SK-MEL-5 (cell line): Measurements from ENCODE around the gene MPHOSPH10. TPM values are rescaled to one million over a fixed set of nuclear protein-coding genes. Genes with fewer than 3 reads are reported as not detected.
A peak's percentile ranks its signal among the peaks of the same experiment; 100 is the strongest.
"Not testable (repeated sequence)": the region's sequence is repeated elsewhere in the genome, so short reads cannot be mapped to it uniquely, and the experiment has no call there.

Source experiments
- DNase-seq: peaks from one replicate; pipeline ENCODE4 v3.0.0-alpha.2; 2016; ENCODE audit warnings: low read depth, low spot score
- in situ Hi-C: cut with HindIII; loops from 2 replicates; pipeline ENCODE4 v1.10.0; 2016; ENCODE audit warnings: low sequenced_read_pairs, high pct_unique_total_duplicates, low pct_unique_long_range_greater_than_20kb
- total RNA-seq: library from RNA; depleted of rRNA; stranded (reverse); fragments of >200 nt; shearing (Covaris generic); gene quantifications from 2 replicates; pipeline ENCODE4 v1.2.3, GENCODE V29; 2014

The MPHOSPH10 gene
- total RNA-seq, 1 experiment from 2014 or later = 32.1 TPM

GRCh38 chr2:71117063-71117462 is 13.4 kb upstream of the MPHOSPH10 start:
- DNase-seq = no peak
- in situ Hi-C loops = no loop called here

- DNase-seq = no peak
- in situ Hi-C loops = no loop called here
Observed at GRCh38 chr2:71120195-71120594, 10.2 kb upstream of the MPHOSPH10 start.

- DNase-seq = no peak
- in situ Hi-C loops = no loop called here
Observed at GRCh38 chr2:71121479-71121878, 9.0 kb upstream of the MPHOSPH10 start.

GRCh38 chr2:71122387-71123298 is 7.8 kb upstream of the MPHOSPH10 start:
- no peak for DNase-seq
- in situ Hi-C loops = no loop called here

GRCh38 chr2:71125506-71126294 is 4.7 kb upstream of the MPHOSPH10 start:
- no peak for DNase-seq
- in situ Hi-C loops = no loop called here

- in situ Hi-C loops = no loop called here
- DNase-seq = no peak
Observed at GRCh38 chr2:71126957-71127356, 3.5 kb upstream of the MPHOSPH10 start.

GRCh38 chr2:71129114-71129901 is 1.1 kb upstream of the MPHOSPH10 start:
- DNase-seq = no peak
- in situ Hi-C loops = no loop called here

- peak; percentile 64 for DNase-seq
- in situ Hi-C loops = no loop called here
Observed at GRCh38 chr2:71129902-71130151, 607 bp upstream of the MPHOSPH10 start.

GRCh38 chr2:71130905-71131244 is 441 bp downstream of the MPHOSPH10 start:
- peak; percentile 25 for DNase-seq

GRCh38 chr2:71131387-71132166 is 1.1 kb downstream of the MPHOSPH10 start:
- DNase-seq, in situ Hi-C loops: not testable (repeated sequence)

More at GRCh38 chr2:71130905-71131244, 441 bp downstream of the MPHOSPH10 start:
- in situ Hi-C loops = no loop called here

- in situ Hi-C loops = no loop called here
Observed at GRCh38 chr2:71133603-71134002, 3.2 kb downstream of the MPHOSPH10 start.

GRCh38 chr2:71136174-71136573 is 5.7 kb downstream of the MPHOSPH10 start:
- DNase-seq = no peak
- in situ Hi-C loops = no loop called here

More at GRCh38 chr2:71133603-71134002, 3.2 kb downstream of the MPHOSPH10 start:
- DNase-seq = no peak

GRCh38 chr2:71143782-71144181 is 13.3 kb downstream of the MPHOSPH10 start:
- in situ Hi-C loops = no loop called here
- no peak for DNase-seq

- in situ Hi-C loops = no loop called here
- DNase-seq = no peak
Observed at GRCh38 chr2:71148506-71149063, 18.2 kb downstream of the MPHOSPH10 start.

- DNase-seq = no peak
- in situ Hi-C loops = no loop called here
Observed at GRCh38 chr2:71150082-71150816, 19.8 kb downstream of the MPHOSPH10 start.

GRCh38 chr2:71151620-71152019 is 21.2 kb downstream of the MPHOSPH10 start:
- in situ Hi-C loops = no loop called here
- no peak for DNase-seq
